Measurements from ENCODE around the gene ANKRD11.

GRCh38 chr16:89430436-89431157 is 59.8 kb downstream of the ANKRD11 start:
- TF ChIP-seq POLR2A (IDR thresholded peaks at IDR 0.05; ENCODE audit: low read length) = no peak
- TF ChIP-seq GATA1 (IDR thresholded peaks at IDR 0.05; ENCODE audit: low read depth, low read length) = no peak
